WTC11 (cell line): ENCODE results near the gene PBX3. TPM values are rescaled to one million over a fixed set of nuclear protein-coding genes. Genes with fewer than 3 reads are reported as not detected.

Source experiments
- ATAC-seq: fragments of 200-7000 bp; cut with Tn5 transposase; 2 replicates; pipeline ENCODE4 v1.10.0; 2021; ENCODE audit warnings: mild to moderate bottlenecking, moderate library complexity
- CTCF ChIA-PET: fragments of 300-600 bp; sonication (Branson Sonifier 250); formaldehyde crosslinking; loops from one replicate; lab custom pipeline; 2021; ENCODE audit warnings: antibody characterized with exemption; lab: Charles Lee
- POLR2A ChIA-PET: fragments of 350-600 bp; sonication (Branson Sonifier 250); formaldehyde crosslinking; loops from one replicate; lab custom pipeline; 2021; ENCODE audit warnings: antibody characterized with exemption; lab: Charles Lee
- DNase-seq: peaks from one replicate; pipeline ENCODE4 v3.0.0; 2021; ENCODE audit warnings: low spot score
- H3K27ac Mint-ChIP-seq: 2 replicates; pipeline ENCODE4 v1.8.0; 2021; ENCODE audit warnings: mixed read lengths
- H3K27me3 Mint-ChIP-seq: 2 replicates; pipeline ENCODE4 v1.8.0; 2021; ENCODE audit warnings: low read depth, mild to moderate bottlenecking, moderate library complexity, mixed read lengths
- H3K36me3 Mint-ChIP-seq: 2 replicates; pipeline ENCODE4 v1.8.0; 2021; ENCODE audit warnings: mixed read lengths
- H3K4me1 Mint-ChIP-seq: 2 replicates; pipeline ENCODE4 v1.8.0; 2022; ENCODE audit warnings: mixed read lengths
- H3K4me3 Mint-ChIP-seq: 2 replicates; pipeline ENCODE4 v1.8.0; 2021; ENCODE audit warnings: mild to moderate bottlenecking, moderate library complexity, mixed read lengths
- H3K9me3 Mint-ChIP-seq: 2 replicates; pipeline ENCODE4 v1.8.0; 2021; ENCODE audit warnings: mixed read lengths
- CBFB ChIP-seq: sonication (generic); formaldehyde crosslinking; IDR thresholded peaks from 2 replicates; pipeline ENCODE4 v1.8.1; 2022; ENCODE audit warnings: mild to moderate bottlenecking, low read depth, missing genetic modification reagents
- CREB1 ChIP-seq: sonication (generic); formaldehyde crosslinking; IDR thresholded peaks from 2 replicates; pipeline ENCODE4 v1.8.0; 2023; ENCODE audit warnings: mild to moderate bottlenecking, missing genetic modification reagents
- ESRRA ChIP-seq: sonication (generic); formaldehyde crosslinking; IDR thresholded peaks from 2 replicates; pipeline ENCODE4 v1.8.1; 2022; ENCODE audit warnings: mild to moderate bottlenecking, missing genetic modification reagents, borderline replicate concordance
- ETV6 ChIP-seq: sonication (generic); formaldehyde crosslinking; IDR thresholded peaks from 2 replicates; pipeline ENCODE4 v1.8.1; 2022; ENCODE audit warnings: mild to moderate bottlenecking, missing genetic modification reagents
- MXD4 ChIP-seq: fragments of 250-450 bp; sonication (Bioruptor Pico); IDR thresholded peaks from 2 replicates; pipeline ENCODE4 v1.8.0; 2021; ENCODE audit warnings: mild to moderate bottlenecking, moderate library complexity, borderline replicate concordance
- NR1H2 ChIP-seq: sonication (generic); formaldehyde crosslinking; IDR thresholded peaks from 2 replicates; pipeline ENCODE4 v1.9.0; 2021; ENCODE audit warnings: mild to moderate bottlenecking, moderate library complexity, missing genetic modification reagents
- SOX15 ChIP-seq: fragments of 250-450 bp; sonication (Bioruptor Pico); IDR thresholded peaks from 2 replicates; pipeline ENCODE4 v1.9.0; 2021; ENCODE audit warnings: mild to moderate bottlenecking
- SP1 ChIP-seq: sonication (generic); formaldehyde crosslinking; conservative IDR thresholded peaks from 2 replicates; pipeline ENCODE4 v1.8.1; 2022; ENCODE audit warnings: missing genetic modification reagents
- ZNF219 ChIP-seq: sonication (generic); formaldehyde crosslinking; IDR thresholded peaks from 2 replicates; pipeline ENCODE4 v1.8.0; 2023; ENCODE audit warnings: missing genetic modification reagents, mild to moderate bottlenecking, borderline replicate concordance
- ZNF396 ChIP-seq: fragments of 250-450 bp; sonication (Bioruptor Pico); IDR thresholded peaks from 2 replicates; pipeline ENCODE4 v1.8.0; 2021; ENCODE audit warnings: mild to moderate bottlenecking, moderate library complexity, borderline replicate concordance
- total RNA-seq: library from RNA; stranded (reverse); gene quantifications from 3 replicates; pipeline ENCODE4 v1.2.3, GENCODE V29; 2021
- TF ChIP-seq, protein P1 (sequence below): sonication (generic); formaldehyde crosslinking; IDR thresholded peaks from 2 replicates; pipeline ENCODE4 v1.8.0; 2023; ENCODE audit warnings: missing genetic modification reagents, mild to moderate bottlenecking, borderline replicate concordance
- TF ChIP-seq, protein P2 (sequence below): sonication (generic); formaldehyde crosslinking; IDR thresholded peaks from 2 replicates; pipeline ENCODE4 v1.8.1; 2022; ENCODE audit warnings: mild to moderate bottlenecking, missing genetic modification reagents, moderate library complexity, borderline replicate concordance
- TF ChIP-seq, protein P3 (sequence below): fragments of 250-450 bp; sonication (Bioruptor Pico); conservative IDR thresholded peaks from 2 replicates; pipeline ENCODE4 v1.9.0; 2021; ENCODE audit warnings: mild to moderate bottlenecking
- TF ChIP-seq, protein P4 (sequence below): sonication (generic); formaldehyde crosslinking; IDR thresholded peaks from 2 replicates; pipeline ENCODE4 v1.8.1; 2023; ENCODE audit warnings: mild to moderate bottlenecking, missing genetic modification reagents
- TF ChIP-seq, protein P5 (sequence below): fragments of 200-600 bp; IDR thresholded peaks from 2 replicates; pipeline ENCODE4 v1.8.0; 2022; ENCODE audit warnings: antibody characterized with exemption
- TF ChIP-seq, protein P6 (sequence below): sonication (generic); formaldehyde crosslinking; IDR thresholded peaks from 2 replicates; pipeline ENCODE4 v1.8.1; 2023; ENCODE audit warnings: mild to moderate bottlenecking, missing genetic modification reagents, moderate library complexity
- TF ChIP-seq, protein P7 (sequence below): fragments of 250-450 bp; sonication (Bioruptor Pico); IDR thresholded peaks from 2 replicates; pipeline ENCODE4 v1.9.0; 2021; ENCODE audit warnings: moderate library complexity, mild to moderate bottlenecking, inconsistent platforms, borderline replicate concordance
- TF ChIP-seq, protein P8 (sequence below): sonication (generic); formaldehyde crosslinking; IDR thresholded peaks from 2 replicates; pipeline ENCODE4 v1.8.1; 2022; ENCODE audit warnings: missing genetic modification reagents, borderline replicate concordance
- TF ChIP-seq, protein P9 (sequence below): sonication (generic); formaldehyde crosslinking; IDR thresholded peaks from 2 replicates; pipeline ENCODE4 v1.8.0; 2023; ENCODE audit warnings: missing genetic modification reagents

The PBX3 gene
- total RNA-seq, 1 experiment from 2014 or later, result 48.5 TPM

DNA sequence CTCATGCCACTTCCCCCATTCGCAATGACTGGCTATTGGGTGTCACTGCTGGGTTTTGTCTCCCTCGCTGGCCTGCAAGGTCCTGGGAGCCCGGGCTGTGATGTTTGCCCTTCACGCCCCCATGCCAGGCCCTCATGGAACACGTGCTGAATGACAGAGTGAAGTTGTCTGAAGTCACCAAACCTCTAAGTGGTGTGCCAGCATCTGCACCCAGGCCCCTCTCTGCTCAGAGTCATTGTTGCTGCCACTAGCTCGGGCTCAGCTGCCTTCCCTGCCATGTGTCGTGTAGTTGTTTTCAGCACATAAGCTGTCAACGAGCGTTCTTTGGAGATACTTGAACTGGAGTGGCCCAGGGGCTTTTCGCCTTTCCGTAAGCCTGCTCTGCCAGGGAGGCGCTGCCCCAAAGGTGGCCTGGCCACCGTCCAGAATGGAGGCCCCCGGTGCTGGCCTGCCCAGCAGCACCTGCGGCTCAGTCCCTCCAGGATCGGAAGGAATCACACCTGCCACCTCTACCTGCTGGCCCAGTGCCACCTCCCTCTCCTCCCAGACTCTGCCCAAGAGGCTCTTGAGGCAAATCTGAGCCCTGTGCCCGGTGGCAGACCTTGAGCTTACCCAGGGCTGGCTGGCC lies 250.1 kb downstream of the PBX3 start (continued):
- TF ChIP-seq, protein P1, sequence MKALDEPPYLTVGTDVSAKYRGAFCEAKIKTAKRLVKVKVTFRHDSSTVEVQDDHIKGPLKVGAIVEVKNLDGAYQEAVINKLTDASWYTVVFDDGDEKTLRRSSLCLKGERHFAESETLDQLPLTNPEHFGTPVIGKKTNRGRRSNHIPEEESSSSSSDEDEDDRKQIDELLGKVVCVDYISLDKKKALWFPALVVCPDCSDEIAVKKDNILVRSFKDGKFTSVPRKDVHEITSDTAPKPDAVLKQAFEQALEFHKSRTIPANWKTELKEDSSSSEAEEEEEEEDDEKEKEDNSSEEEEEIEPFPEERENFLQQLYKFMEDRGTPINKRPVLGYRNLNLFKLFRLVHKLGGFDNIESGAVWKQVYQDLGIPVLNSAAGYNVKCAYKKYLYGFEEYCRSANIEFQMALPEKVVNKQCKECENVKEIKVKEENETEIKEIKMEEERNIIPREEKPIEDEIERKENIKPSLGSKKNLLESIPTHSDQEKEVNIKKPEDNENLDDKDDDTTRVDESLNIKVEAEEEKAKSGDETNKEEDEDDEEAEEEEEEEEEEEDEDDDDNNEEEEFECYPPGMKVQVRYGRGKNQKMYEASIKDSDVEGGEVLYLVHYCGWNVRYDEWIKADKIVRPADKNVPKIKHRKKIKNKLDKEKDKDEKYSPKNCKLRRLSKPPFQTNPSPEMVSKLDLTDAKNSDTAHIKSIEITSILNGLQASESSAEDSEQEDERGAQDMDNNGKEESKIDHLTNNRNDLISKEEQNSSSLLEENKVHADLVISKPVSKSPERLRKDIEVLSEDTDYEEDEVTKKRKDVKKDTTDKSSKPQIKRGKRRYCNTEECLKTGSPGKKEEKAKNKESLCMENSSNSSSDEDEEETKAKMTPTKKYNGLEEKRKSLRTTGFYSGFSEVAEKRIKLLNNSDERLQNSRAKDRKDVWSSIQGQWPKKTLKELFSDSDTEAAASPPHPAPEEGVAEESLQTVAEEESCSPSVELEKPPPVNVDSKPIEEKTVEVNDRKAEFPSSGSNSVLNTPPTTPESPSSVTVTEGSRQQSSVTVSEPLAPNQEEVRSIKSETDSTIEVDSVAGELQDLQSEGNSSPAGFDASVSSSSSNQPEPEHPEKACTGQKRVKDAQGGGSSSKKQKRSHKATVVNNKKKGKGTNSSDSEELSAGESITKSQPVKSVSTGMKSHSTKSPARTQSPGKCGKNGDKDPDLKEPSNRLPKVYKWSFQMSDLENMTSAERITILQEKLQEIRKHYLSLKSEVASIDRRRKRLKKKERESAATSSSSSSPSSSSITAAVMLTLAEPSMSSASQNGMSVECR (CRISPR knock-in tag), result no peak

DNA sequence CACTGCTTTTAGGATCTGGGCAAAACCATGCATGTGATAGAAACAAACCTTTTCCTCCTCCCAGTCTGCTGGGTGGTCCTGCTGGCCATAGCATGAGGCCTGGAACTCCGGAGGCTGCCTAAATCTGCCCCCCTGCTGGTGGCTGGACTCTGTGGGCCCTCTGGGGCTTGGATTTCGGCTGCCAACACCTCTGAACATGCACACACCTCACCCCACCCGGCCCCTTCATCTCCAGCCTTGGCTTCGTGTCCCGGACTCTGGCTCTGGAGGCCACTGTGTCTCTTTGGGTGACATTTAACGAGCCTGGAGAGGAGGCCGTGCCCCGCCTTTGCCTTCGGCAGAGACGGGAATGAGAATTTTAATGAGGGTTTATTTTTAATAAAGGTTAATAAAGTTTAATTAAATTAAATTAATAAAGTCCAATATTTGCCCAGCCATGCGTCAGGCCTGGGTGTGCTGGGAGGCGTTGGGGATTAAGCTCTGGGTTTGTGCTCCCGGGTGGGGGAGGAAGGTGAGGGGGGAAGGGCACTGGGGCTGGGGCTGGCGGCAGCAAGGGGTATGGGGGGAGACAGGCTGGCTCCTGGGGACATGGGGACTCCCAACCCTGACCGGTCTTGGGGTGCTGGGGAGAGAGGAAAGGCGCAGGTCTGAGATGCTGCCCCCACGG lies 251.8 kb downstream of the PBX3 start:
- H3K27ac Mint-ChIP-seq, result no peak overlapping the region
- no peaks in the 10 kb centered on the region for H3K36me3 Mint-ChIP-seq
- no peak overlapping the region for H3K4me3 Mint-ChIP-seq
- ChIA-PET CTCF (interaction anchor here (0.6 to 1.4 kb wide), 2 partner anchors 50 to 604 kb away, joined by 3 to 4 read pairs; no protein-coding TSS in a partner anchor), POLR2A (no interaction called here)
- H3K27me3 Mint-ChIP-seq, result no peaks in the 10 kb centered on the region
- 0 out of 2 replicates have a peak, but pooled peaks cover 4% of the 10 kb centered on the region for H3K4me1 Mint-ChIP-seq
- H3K9me3 Mint-ChIP-seq, result no peaks in the 10 kb centered on the region
- ATAC-seq (no peak), DNase-seq (no peak)
- TF ChIP-seq, protein P2, sequence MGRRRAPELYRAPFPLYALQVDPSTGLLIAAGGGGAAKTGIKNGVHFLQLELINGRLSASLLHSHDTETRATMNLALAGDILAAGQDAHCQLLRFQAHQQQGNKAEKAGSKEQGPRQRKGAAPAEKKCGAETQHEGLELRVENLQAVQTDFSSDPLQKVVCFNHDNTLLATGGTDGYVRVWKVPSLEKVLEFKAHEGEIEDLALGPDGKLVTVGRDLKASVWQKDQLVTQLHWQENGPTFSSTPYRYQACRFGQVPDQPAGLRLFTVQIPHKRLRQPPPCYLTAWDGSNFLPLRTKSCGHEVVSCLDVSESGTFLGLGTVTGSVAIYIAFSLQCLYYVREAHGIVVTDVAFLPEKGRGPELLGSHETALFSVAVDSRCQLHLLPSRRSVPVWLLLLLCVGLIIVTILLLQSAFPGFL (CRISPR knock-in tag), result no peak
- TF ChIP-seq, protein P3, sequence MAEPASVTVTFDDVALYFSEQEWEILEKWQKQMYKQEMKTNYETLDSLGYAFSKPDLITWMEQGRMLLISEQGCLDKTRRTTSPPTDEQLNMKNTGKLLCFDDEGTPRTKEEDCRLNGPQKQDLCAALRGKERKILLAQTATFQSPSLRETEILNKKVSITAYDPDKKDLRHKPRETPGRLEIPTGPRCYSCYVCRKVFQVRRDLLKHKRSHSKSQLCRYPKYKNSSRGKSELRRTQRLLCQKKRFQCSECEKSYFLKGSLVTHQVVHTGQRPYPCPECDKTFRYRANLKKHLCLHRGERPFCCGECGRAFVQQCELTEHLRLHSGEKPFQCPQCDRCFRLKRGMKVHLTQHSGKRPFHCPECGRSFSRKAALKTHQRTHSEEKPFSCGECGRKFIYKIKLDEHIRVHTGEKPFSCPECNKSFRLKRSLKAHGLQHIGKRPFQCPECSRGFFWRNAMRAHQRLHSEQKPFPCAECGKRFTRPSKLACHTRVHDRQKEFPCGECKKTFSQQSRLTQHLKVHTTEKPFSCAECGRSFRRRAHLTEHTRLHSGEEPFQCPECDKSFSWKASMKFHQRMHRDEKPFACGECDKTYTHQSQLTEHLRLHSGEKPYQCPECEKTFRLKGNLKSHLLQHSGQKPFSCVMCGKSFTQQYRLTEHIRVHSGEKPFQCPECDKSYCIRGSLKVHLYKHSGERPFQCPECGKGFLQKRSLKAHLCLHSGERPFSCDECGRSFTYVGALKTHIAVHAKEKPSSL (CRISPR knock-in tag), result no peak
- TF ChIP-seq, protein P4, sequence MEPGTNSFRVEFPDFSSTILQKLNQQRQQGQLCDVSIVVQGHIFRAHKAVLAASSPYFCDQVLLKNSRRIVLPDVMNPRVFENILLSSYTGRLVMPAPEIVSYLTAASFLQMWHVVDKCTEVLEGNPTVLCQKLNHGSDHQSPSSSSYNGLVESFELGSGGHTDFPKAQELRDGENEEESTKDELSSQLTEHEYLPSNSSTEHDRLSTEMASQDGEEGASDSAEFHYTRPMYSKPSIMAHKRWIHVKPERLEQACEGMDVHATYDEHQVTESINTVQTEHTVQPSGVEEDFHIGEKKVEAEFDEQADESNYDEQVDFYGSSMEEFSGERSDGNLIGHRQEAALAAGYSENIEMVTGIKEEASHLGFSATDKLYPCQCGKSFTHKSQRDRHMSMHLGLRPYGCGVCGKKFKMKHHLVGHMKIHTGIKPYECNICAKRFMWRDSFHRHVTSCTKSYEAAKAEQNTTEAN (CRISPR knock-in tag), result no peak
- TF ChIP-seq, protein P5, sequence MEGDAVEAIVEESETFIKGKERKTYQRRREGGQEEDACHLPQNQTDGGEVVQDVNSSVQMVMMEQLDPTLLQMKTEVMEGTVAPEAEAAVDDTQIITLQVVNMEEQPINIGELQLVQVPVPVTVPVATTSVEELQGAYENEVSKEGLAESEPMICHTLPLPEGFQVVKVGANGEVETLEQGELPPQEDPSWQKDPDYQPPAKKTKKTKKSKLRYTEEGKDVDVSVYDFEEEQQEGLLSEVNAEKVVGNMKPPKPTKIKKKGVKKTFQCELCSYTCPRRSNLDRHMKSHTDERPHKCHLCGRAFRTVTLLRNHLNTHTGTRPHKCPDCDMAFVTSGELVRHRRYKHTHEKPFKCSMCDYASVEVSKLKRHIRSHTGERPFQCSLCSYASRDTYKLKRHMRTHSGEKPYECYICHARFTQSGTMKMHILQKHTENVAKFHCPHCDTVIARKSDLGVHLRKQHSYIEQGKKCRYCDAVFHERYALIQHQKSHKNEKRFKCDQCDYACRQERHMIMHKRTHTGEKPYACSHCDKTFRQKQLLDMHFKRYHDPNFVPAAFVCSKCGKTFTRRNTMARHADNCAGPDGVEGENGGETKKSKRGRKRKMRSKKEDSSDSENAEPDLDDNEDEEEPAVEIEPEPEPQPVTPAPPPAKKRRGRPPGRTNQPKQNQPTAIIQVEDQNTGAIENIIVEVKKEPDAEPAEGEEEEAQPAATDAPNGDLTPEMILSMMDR, result no peak
- no peak for TF ChIP-seq ZNF219 (CRISPR knock-in tag)
- no peak for TF ChIP-seq NR1H2 (CRISPR knock-in tag)
- TF ChIP-seq, protein P6, sequence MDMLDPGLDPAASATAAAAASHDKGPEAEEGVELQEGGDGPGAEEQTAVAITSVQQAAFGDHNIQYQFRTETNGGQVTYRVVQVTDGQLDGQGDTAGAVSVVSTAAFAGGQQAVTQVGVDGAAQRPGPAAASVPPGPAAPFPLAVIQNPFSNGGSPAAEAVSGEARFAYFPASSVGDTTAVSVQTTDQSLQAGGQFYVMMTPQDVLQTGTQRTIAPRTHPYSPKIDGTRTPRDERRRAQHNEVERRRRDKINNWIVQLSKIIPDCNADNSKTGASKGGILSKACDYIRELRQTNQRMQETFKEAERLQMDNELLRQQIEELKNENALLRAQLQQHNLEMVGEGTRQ (CRISPR knock-in tag), result no peak
- no peak for TF ChIP-seq CBFB (CRISPR knock-in tag)
- no peak for TF ChIP-seq CREB1 (CRISPR knock-in tag)
- TF ChIP-seq SP1 (CRISPR knock-in tag), result no peak
- no peak for TF ChIP-seq SOX15 (CRISPR knock-in tag)
- TF ChIP-seq ETV6 (CRISPR knock-in tag), result no peak
- TF ChIP-seq ZNF396 (CRISPR knock-in tag), result no peak
- no peak for TF ChIP-seq ESRRA
- TF ChIP-seq, protein P7, sequence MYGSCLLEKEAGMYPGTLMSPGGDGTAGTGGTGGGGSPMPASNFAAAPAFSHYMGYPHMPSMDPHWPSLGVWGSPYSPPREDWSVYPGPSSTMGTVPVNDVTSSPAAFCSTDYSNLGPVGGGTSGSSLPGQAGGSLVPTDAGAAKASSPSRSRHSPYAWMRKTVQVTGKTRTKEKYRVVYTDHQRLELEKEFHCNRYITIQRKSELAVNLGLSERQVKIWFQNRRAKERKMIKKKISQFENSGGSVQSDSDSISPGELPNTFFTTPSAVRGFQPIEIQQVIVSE (CRISPR knock-in tag), result no peak
- TF ChIP-seq, protein P8, sequence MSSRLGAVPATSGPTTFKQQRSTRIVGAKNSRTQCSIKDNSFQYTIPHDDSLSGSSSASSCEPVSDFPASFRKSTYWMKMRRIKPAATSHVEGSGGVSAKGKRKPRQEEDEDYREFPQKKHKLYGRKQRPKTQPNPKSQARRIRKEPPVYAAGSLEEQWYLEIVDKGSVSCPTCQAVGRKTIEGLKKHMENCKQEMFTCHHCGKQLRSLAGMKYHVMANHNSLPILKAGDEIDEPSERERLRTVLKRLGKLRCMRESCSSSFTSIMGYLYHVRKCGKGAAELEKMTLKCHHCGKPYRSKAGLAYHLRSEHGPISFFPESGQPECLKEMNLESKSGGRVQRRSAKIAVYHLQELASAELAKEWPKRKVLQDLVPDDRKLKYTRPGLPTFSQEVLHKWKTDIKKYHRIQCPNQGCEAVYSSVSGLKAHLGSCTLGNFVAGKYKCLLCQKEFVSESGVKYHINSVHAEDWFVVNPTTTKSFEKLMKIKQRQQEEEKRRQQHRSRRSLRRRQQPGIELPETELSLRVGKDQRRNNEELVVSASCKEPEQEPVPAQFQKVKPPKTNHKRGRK (CRISPR knock-in tag), result no peak
- TF ChIP-seq, protein P9, sequence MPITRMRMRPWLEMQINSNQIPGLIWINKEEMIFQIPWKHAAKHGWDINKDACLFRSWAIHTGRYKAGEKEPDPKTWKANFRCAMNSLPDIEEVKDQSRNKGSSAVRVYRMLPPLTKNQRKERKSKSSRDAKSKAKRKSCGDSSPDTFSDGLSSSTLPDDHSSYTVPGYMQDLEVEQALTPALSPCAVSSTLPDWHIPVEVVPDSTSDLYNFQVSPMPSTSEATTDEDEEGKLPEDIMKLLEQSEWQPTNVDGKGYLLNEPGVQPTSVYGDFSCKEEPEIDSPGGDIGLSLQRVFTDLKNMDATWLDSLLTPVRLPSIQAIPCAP, result no peak
- TF ChIP-seq MXD4 (CRISPR knock-in tag), result no peak
